Limb (tissue), 2 donors: ENCODE results near the gene IMMT.
"Not testable (repeated sequence)": the region's sequence is repeated elsewhere in the genome, so short reads cannot be mapped to it uniquely, and the experiment has no call there.

Experiments
- DNase-seq, 2 donors: peaks; one replicate each; pipeline ENCODE4 v3.0.0-alpha.2; 2016; ENCODE audit errors: extremely low spot score in 2 of 2

Gene IMMT

DNA sequence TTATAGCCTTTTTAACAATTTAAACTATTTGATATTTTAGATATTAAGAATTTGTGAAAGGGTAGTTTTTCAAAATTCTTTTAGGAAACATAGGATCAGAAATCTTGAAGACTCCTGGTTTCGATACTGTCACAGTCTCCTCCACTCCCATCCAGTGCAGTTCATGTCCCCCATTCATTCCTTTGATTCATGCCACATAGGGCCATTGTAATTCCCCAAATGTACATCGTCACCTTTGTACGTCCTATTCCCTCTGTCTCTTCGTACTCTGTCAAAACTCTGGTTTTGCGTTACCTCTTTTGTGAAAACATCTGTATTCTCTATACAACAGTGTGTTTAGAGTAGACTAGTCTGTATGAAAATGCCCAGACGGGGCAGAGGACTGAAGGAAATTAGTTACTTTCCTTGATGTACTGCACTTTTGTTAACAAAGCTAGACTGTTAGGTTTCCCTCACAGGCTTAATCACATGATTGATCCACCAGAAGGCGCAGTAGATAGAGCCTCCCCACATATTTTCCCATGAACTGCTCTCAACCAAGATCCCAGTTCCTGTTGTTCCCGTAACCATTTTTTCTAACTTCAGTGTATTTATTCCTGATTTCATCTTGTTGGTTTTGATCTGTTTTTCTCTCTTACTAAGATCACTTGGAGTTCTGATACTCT is 6.5 kb upstream of the IMMT start:
- DNase-seq: no peak

DNA sequence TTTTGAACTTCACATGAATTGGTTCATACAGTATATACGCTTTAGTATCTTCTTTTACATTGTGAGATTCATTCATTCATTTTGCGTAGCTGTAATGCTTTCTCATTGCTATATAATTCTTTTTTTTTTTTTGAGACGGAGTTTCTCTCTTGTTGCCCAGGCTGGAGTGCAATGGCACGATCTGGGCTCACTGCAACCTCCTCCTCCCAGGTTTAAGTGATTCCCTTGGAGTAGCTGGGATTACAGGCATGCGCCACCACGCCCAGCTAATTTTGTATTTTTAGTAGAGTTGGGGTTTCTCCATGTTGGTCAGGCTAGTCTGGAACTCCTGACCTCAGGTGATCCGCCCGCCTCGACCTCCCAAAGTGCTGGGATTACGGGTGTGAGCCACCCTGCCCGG is 5.3 kb upstream of the IMMT start:
- not testable (repeated sequence) for DNase-seq

DNA sequence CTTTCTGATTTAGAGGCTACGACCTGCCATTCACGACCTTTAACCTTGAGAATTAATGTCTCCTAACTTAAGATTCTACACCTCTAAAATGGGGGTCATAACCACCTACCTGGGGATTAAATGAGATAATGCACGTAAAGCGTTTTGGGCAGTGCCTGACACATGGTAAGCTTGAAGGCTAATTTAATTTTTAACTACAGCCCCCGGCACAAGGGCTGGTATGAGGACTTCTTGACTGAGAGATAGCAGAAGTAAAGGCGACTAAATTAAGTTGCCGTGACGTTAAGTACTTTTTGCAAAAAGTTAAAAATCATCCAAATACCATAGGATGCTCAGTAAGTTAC is 4.5 kb upstream of the IMMT start:
- no peak for DNase-seq

- no peak for DNase-seq
Measured at GRCh38 chr2:86195808-86196387, 636 bp upstream of the IMMT start.

DNA sequence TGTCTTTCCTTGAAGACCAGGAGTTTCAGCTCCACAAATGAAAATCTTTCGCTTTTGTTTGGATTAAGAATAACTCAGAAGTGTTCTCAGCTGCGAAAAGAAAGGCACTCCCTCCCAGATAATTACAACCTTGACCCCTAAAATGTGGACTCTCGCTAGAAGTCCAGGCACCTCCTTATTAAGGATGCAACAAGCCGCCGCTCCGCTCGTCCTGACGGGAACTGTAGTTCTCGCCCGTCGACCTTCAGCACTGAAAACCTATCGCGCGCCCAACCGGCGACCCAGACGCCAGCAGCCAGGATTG is 559 bp downstream of the IMMT start:
- no peak for DNase-seq

GRCh38 chr2:86193901-86194567 is 1.2 kb downstream of the IMMT start:
- no peak for DNase-seq

- DNase-seq: no peak
Measured at GRCh38 chr2:86189782-86190416, 5.4 kb downstream of the IMMT start.

- no peak for DNase-seq
Measured at GRCh38 chr2:86186431-86186830, 8.8 kb downstream of the IMMT start.

DNA sequence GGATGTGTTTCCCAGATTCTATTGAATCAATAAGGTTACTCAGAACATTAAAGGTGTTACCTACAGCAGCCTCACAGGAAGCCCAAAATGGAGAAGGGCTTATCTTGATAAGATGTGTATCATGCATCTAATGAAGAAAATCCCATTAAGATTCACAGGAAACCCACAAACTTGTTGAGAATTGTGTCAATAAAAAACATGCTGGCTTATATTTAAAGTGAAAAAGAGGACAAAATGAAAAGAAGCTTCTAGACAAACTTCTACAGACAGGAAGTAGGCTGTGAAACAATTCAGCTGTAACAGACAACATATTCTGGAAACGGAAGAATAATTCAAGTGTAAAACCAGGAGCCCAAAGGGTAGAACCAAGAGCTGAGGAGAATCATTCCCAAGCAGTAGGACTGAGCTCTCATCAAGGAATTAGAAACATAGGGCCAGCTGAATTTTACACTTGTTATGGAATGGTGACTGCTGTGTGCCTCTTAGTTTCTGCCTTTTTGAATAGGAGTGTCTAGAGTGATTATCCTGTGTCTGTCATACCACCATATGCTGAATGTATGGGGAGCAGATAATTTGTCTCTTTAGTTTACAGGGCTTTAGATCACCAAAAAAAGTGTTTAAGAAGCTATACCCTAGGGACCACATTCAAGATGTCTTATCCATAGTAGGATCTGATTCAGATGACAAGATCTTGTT is 9.6 kb downstream of the IMMT start:
- no peak for DNase-seq

GRCh38 chr2:86176597-86176996 is 18.7 kb downstream of the IMMT start:
- no peak for DNase-seq

GRCh38 chr2:86175828-86176227 is 19.4 kb downstream of the IMMT start:
- no peak for DNase-seq

GRCh38 chr2:86174445-86174844 is 20.8 kb downstream of the IMMT start:
- no peak for DNase-seq

DNA sequence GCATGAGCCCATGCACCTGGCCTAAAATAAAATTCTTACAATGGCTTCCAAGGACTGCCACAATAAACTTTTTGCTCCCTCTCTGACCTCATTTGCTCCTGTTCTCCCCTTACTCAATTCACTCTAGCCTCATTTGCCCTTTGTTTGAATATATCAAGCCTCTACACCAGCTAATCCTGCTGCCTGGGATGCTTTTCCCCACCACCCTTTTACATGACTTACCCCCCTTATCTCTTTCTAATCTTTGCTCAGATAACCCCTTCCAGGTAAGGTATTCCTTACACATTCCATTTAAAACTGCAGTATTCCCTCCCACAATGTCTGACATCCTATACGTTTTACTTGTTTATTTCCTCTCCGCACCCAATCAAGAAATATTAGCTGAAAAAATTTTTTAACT is 22.7 kb downstream of the IMMT start:
- no peak for DNase-seq

- no peak for DNase-seq
Measured at GRCh38 chr2:86171295-86171694, 24.0 kb downstream of the IMMT start.

GRCh38 chr2:86170449-86170848 is 24.8 kb downstream of the IMMT start:
- no peak for DNase-seq

GRCh38 chr2:86160156-86160952 is 34.9 kb downstream of the IMMT start:
- no peak for DNase-seq

DNA sequence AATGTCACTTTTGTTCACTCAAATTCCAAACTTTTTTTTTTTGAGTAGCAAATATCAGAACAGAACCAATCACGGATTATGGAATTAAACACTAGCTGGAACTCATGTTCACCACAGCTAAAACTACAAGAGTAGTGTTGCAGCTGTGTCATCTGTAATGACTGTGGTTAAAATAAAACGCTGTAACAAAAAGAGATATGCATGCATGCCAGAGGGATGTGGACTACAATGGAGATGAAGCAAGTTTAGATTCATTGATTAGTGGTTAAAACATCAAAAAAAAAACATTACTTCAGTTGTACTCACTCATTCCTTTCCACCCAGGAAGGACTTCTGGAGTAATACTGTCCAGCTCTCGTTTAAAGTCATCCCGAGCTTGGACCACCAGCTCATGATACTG is 37.0 kb downstream of the IMMT start:
- no peak for DNase-seq

GRCh38 chr2:86157009-86157556 is 38.2 kb downstream of the IMMT start:
- DNase-seq: no peak

- DNase-seq: no peak
Measured at GRCh38 chr2:86150502-86150901, 44.8 kb downstream of the IMMT start.

GRCh38 chr2:86147793-86148192 is 47.5 kb downstream of the IMMT start:
- DNase-seq: no peak
